ENCODE data around the gene ECEL1.
"Not testable (repeated sequence)": the region's sequence is repeated elsewhere in the genome, so short reads cannot be mapped to it uniquely, and the experiment has no call there.

ECEL1 gene, protein sequence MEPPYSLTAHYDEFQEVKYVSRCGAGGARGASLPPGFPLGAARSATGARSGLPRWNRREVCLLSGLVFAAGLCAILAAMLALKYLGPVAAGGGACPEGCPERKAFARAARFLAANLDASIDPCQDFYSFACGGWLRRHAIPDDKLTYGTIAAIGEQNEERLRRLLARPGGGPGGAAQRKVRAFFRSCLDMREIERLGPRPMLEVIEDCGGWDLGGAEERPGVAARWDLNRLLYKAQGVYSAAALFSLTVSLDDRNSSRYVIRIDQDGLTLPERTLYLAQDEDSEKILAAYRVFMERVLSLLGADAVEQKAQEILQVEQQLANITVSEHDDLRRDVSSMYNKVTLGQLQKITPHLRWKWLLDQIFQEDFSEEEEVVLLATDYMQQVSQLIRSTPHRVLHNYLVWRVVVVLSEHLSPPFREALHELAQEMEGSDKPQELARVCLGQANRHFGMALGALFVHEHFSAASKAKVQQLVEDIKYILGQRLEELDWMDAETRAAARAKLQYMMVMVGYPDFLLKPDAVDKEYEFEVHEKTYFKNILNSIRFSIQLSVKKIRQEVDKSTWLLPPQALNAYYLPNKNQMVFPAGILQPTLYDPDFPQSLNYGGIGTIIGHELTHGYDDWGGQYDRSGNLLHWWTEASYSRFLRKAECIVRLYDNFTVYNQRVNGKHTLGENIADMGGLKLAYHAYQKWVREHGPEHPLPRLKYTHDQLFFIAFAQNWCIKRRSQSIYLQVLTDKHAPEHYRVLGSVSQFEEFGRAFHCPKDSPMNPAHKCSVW

DNA sequence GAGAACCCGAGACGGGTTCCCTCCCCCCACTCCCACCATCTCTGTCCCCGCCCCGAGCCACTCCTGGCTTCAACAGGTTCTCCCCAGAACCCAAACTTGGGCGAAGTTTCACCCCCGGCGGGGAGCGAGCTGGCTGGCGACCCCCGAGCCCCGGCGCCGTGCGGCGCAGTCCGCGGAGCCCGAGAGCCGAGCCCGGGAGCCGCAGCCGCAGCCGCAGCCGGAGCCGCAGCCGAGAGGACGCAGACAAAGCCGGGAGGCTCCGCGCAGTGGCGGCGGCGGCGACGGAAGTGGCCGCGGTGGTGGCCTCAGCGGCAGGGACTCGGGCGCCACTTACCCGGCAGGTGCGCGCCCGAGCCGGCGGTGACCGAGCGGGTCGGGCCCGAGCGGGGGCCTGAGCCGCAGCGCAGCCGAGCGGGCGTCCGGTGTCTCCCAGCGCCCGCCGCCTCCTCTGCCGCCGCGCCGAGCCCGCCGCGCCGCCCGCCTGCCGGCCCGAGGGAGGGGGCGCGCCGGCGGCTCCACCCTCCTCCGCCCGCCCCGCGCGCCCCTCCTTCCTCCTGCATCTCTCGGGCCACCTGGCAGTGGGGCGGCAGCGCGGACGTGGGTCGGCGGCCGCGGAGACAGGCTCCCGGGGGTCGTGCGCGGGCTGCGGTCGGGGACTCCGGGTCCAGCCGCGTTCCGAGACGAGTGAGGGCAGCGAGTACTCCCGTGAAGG, at the start of gene ECEL1:
ECEL1 (minus strand) TSS at position 450 of the 712 bp plus-strand sequence. CDS start 1,181 bp downstream, outside the sequence.
- in situ Hi-C loops (cut with MboI; ENCODE audit: low sequenced_read_pairs), result no loop called here

DNA sequence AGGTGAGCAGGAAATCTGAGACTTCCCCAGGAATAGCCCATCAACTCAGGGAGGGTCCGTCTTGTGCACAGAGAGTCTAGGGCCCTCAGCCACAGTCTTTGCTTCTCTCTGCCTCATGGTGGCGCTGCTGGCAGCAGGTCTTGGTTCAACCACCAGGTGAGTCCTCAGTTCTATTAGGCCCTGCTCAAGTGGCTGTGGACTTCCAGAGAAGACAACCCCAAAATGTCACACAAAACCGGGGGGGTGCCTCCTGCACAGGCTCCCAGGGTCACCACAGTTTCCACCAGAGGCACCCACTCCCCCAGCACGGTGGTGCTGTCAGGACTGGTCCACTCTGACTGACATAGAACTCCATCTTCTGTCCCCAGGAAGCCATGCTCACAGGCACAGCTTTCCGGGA, 49.4 kb upstream of the ECEL1 start:
- in situ Hi-C loops (cut with MboI; ENCODE audit: low sequenced_read_pairs), result no loop called here

GRCh38 chr2:232535761-232536530, 48.3 kb upstream of the ECEL1 start:
- in situ Hi-C loops (cut with MboI; ENCODE audit: low sequenced_read_pairs), result no loop called here

GRCh38 chr2:232534940-232535651, 47.5 kb upstream of the ECEL1 start:
- in situ Hi-C loops (cut with MboI; ENCODE audit: low sequenced_read_pairs), result no loop called here

GRCh38 chr2:232533944-232534710, 46.5 kb upstream of the ECEL1 start:
- in situ Hi-C loops (cut with MboI; ENCODE audit: low sequenced_read_pairs), result no loop called here

DNA sequence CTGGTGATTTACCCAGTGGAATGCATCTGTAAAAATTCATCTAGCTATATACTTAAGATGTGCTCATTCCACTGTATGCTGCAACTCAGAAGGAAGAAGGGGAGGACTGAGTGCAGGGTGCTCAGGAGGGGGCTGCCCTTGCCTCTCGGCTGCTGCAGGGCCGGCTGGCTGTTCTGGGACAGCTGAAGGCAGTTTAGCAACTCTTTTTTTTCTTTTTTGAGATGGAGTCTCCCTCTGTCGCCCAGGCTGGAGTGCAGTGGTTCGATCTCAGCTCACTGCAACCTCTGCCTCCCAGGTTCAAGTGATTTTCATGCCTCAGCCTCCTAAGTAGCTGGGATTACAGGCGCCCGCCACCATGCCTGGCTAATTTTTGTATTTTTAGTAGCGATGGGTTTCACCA, 45.2 kb upstream of the ECEL1 start:
- in situ Hi-C loops (cut with MboI; ENCODE audit: low sequenced_read_pairs), result not testable (repeated sequence)

GRCh38 chr2:232532419-232532818, 44.8 kb upstream of the ECEL1 start:
- in situ Hi-C loops (cut with MboI; ENCODE audit: low sequenced_read_pairs), result no loop called here

DNA sequence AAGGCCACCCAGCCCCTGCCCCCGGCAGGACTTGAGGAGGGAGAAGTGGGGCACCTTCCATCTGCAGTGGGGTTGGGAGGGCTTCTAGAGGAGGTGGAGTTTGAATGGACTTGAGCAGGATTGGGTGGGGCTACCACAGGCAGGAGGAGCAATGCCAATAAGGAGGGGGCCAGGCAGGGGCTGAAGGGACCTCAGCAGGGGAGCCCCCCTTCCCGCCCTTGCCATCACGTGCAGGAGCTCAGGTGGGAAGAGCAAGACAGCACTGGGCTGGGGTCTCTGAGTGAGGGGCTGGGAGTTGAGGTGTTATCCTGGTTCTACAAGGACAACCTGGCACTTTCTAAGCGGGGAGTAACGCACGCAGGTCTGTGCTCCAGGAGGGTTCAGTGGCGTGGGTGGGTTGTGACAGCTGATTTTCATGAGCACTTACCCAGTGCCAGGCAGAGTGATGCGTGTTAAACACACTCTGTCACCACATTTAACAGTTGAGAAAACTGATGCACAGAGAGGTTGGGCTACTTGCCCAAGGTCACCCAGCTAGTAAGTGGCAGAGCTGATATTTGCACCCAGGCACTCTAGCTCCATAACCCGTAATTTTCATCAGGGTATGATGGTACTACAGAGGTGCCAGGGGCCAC, 43.1 kb upstream of the ECEL1 start:
- in situ Hi-C loops (cut with MboI; ENCODE audit: low sequenced_read_pairs), result no loop called here

DNA sequence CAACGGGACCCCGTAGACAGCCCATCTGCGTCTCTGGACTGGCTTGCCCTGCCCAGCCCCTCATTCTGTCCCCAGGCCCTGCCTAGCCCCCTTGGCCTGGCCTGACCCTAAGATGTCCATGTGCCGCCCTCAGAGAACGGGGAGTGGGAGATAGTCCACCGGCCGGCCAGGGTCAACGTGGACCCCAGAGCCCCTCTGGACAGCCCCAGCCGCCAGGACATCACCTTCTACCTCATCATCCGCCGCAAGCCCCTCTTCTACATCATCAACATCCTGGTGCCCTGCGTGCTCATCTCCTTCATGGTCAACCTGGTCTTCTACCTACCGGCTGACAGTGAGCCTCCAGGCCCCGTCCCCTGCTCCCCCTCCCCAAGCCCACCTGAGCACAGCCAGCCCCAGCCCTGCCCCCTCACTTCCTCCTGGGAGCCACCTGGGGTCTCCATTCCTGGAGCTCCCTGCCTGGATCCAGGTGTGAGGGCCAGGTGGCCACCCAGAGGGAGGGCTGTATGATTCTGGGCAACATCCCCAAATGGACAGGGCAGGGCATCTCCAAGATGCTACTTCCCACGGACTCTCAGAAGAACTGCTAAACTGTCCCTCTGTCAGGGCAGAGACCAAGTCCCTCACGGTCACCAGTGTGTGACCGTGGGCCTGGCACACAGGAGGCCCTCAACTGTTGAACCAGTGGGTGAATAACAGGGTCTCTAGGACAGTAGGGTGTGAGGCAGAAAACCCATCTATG, 42.3 kb upstream of the ECEL1 start:
- in situ Hi-C loops (cut with MboI; ENCODE audit: low sequenced_read_pairs), result no loop called here

DNA sequence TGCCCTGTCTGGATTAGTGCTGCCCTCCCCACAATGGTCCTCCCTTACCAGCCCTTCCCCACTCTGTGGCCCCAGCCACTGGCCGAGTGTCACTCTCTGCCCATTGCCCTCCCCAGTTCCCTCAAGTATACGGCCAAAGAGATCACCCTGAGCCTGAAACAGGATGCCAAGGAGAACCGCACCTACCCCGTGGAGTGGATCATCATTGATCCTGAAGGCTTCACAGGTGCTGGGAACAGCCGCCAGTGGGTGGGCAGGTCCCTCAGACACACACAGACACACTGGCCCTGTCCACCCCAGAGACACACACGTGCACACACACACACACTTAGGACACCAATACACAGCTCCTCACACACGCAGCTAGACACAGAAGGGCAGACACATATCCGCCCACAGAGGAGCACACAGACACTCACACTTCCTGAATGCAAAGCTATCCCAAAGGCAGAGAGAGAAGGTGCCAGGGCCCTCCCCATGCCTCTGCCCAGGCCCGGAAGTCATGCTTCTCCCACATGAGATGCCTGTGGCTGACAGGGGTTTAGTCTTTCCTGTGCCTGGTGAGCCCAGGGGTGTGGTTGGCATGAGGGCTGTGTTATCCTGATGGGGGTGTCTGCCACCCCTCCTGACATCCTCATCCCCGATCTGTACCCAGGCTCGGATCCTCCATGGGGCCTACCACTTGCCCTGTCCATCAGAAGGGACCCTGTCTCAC, 41.3 kb upstream of the ECEL1 start:
- in situ Hi-C loops (cut with MboI; ENCODE audit: low sequenced_read_pairs), result no loop called here

- in situ Hi-C loops (cut with MboI; ENCODE audit: low sequenced_read_pairs), result no loop called here
Measured at GRCh38 chr2:232527905-232528470, 40.4 kb upstream of the ECEL1 start.

- in situ Hi-C loops (cut with MboI; ENCODE audit: low sequenced_read_pairs), result no loop called here
Measured at GRCh38 chr2:232526372-232526941, 38.8 kb upstream of the ECEL1 start.

GRCh38 chr2:232525791-232526371, 38.2 kb upstream of the ECEL1 start, which contains the start of gene CHRND:
CHRND (plus strand) TSS chr2:232526160; CDS start chr2:232526216, 56 bp downstream.
- in situ Hi-C loops (cut with MboI; ENCODE audit: low sequenced_read_pairs), result no loop called here

DNA sequence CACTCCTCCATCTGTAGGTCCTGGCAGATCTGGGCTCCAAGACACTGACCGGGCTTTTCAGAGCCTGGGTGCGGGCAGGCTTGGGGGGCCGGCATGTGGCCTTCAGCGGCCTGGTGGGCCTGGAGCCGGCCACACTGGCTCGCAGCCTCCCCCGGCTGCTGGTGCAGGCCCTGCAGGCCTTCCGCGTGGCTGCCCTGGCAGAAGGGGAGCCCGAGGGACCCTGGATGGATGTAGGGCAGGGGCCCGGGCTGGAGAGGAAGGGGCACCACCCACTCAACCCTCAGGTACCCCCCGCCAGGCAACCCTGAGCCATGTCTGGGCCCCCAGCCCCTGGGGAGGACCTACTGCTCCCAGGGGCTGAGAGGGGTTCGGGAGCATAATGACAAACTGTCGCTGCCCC, 37.6 kb upstream of the ECEL1 start:
- in situ Hi-C loops (cut with MboI; ENCODE audit: low sequenced_read_pairs), result no loop called here

- in situ Hi-C loops (cut with MboI; ENCODE audit: low sequenced_read_pairs), result no loop called here
Measured at GRCh38 chr2:232524771-232525170, 37.1 kb upstream of the ECEL1 start.

Data from HL-60/S4 treated with retinoic acid at 250 ng/mL for 4 days and 3 days (cell line).